ENCODE measurements around the gene GMNN.
"Not testable (repeated sequence)": the region's sequence is repeated elsewhere in the genome, so short reads cannot be mapped to it uniquely, and the experiment has no call there.

Gene GMNN

GRCh38 chr6:24763578-24763977, 11.2 kb upstream of the GMNN start:
- no peak for DNase-seq

DNA sequence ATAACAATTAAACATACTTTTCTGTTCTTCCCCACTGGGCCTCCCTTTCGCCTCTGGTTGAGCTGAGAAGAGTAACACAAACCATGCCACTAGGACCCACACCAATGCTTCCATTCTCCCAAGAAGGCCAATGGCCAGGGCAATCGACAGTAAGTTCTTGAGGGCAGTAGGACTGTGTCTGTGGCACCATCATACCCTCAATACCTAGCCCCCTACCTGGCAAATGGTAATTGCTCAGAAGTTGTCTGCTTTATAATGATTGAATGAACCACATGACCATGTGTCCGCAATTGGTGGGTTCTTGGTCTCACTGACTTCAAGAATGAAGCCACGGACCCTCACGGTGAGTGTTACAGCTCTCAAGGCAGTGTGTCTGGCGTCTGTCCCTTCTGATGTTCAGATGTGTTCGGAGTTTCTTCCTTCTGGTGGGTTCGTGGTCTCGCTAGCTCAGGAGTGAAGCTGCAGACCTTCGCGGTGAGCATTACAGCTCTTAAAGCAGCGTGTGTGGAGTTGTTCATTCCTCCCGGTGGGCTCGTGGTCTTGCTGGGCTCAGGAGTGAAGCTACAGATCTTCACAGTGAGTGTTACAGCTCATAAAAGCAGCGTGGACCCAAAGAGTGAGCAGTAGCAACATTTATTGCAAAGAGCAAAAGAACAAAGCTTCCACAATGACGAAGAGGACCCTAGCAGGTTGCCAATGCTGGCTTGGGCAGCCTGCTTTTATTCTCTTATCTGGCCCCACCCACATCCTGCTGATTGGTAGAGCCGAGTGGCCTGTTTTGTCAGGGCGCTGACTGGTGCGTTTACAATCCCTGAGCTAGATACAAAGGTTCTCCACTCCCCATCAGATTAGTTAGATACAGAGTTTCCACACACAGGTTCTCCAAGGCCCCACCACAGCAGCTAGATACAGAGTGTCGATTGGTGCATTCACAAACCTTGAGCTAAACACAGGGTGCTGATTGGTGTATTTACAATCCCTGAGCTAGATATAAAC, 9.6 kb upstream of the GMNN start:
- not testable (repeated sequence) for DNase-seq

GRCh38 chr6:24765968-24766367, 8.8 kb upstream of the GMNN start:
- DNase-seq, result not testable (repeated sequence)

GRCh38 chr6:24766680-24767462, 7.9 kb upstream of the GMNN start:
- peak; percentile 61 for DNase-seq

- DNase-seq, result no peak
These were observed 6.4 kb upstream of the GMNN start for GRCh38 chr6:24768361-24768760.

- DNase-seq, result peak; percentile 68
These were observed 852 bp downstream of the GMNN start for GRCh38 chr6:24775520-24776058.

DNA sequence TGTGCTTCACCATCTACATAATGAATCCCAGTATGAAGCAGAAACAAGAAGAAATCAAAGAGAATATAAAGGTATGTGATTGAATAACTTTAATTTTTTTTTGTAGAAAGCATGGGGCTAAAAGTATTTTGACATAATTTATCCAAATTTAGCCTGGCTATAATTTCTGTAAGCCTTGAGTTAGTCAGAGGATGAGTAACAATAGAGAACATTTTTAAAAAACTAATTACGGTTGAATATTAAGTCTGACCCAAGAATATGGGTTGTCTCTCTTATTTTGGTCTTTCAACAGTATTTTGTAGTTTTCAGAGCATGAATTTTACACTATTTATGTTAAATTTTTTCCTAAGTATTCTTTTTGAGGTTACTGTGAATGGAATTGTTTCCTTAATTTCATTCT, 2.5 kb downstream of the GMNN start:
- no peak for DNase-seq

GRCh38 chr6:24778121-24778520, 3.4 kb downstream of the GMNN start:
- DNase-seq, result peak; percentile 50

DNA sequence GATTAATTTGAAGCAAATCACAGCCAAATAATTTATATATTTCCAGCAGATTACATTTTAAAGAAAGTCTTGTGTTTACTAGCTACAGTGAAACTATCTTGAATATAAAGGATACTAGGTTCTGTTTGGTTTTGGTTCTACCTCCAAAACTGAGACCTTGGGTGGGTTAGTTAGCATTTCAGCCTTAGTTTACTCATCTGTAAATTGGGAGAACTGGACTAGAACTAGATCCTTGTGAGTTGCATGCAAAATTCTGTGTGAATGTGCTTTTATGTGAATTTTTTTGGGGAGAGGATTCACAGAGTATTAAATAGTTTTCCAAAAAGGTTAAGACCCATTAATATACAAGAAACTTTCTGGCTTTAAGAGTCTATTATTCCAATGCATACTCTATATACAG, 4.1 kb downstream of the GMNN start:
- DNase-seq, result no peak

- DNase-seq, result no peak
These were observed 4.8 kb downstream of the GMNN start for GRCh38 chr6:24779416-24780016.

- DNase-seq, result no peak
These were observed 5.5 kb downstream of the GMNN start for GRCh38 chr6:24780206-24780605.

DNA sequence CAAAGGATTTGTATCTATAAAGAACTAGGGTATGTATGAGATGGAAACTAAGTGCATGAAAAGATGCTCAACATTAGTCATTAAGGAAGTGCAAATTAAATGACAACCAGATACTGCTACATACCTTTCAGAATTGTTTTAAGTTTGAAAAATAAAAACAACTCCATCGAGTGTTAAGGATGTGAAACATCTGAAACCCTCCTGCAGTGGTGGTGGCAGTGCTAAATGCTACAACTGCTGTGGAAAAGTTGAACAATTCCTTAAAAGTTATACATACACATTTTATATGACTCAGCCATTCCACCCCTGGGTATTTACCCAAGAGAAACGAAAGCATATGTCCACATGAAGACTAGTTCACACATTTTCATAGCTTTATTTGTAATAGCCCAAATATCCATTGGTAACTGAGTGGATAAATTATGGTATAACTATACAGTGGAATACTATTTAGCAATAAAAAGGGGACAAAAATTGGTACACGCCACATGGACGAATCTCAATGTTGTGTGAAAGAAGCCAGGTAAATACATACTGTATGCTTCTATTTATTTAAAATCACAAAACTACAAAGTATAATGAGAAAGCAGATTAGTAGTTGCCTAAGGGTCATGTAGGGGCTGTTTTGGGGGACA, 13.4 kb downstream of the GMNN start:
- no peak for DNase-seq

GRCh38 chr6:24795106-24795505, 20.4 kb downstream of the GMNN start:
- DNase-seq, result no peak

DNA sequence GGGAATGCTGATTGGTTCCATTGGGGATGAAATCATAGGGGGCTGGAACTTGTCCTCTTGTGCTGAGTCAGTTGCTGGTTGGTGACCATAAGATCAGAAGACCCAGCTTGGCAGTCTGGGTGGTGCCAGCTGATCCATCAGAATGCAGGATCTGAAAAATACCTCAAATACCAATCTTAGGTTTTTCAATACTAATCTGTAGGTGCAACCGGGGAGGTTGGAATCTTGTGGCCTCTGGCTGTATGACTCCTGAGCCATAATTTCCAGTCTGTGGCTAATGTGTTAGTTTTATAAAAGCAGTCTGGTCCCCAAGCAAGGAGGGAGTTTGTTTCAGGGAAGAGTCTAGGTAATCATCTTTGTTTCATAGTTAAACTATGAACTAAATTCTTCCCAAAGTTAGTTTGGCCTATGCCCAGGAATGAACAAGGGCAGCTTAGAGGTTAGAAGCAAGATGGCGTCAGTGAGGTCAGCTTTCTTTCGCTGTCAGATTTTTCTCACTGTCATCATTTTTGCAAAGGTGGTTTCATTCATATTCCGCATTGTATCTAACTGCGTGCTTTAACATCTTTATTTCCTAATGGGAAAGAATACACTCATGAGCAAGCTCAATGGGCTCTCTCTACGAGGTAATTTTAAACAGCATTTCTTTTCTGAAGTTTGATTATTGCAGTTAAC, 22.0 kb downstream of the GMNN start:
- no peak for DNase-seq

DNA sequence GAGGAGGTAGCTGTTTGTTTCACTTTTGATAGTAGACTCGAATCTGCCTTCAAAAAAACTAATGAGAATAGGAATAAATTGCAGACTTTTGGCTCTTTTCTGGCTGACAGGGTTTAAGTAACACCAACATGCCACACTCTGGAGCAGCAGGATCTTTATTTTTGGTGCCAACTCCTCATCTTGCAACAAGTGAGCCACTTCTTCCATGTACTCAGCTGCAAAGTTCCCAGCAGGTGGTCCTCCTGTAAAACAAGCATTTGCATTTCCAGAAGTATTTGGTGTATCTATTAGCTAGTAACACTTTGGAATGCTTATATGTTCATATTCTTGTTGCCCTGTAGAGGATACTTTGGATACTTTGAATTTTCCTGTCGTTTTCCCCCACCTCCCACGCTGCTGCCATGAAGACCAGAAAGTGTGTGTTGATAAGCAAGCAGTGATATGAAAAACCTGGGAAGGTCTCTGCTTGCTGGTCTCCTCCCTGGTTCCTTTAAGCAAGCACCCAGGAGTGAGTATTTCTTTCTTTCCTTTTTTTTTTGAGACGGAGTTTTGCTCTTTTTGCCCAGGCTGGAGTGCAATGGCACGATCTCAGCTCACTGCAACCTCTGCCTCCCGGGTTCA, 23.0 kb downstream of the GMNN start:
- DNase-seq, result no peak

DNA sequence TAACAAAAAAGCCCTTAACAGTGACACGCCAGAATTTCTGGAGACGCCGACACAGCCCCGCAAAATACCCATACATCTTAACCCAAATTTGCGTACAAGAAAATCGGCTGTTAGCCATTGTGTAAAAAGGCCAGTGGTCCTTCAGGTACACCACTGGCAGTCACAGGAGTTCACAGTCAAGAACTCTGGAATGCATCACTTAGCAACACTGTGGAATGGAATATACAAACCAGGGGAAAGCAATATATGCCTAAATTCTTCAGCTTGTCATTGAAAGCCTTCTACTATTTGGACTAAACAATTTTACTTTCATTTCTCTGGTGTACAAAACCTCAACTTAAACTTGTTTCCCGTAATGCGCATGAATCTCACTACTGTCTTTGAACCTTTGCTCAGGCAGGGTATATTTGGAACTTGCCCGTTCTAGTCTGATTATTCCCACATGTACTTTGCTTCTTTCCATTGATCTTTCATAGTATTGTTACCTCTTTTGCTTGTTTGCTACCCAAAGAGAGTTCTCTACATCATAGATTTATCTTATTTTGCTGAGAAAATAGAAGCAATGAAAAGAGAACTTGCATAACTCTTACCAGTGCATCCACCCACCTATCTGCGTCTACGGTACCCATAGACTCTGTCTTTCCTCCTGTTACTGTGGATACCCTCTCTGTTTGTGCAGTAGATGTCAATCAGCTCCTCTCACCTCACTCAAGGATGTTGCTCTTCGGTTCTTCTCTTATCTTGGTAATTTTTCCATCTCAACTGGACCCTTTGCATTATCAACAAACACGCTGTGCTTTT, 24.2 kb downstream of the GMNN start, which contains the start of gene ARMH2:
Gene ARMH2, minus strand, starts transcription at position 178 of the 801 bp plus-strand sequence. Its CDS starts 60 bp downstream, at position 118.
- no peak for DNase-seq

GRCh38 chr6:24799541-24799915, 24.8 kb downstream of the GMNN start:
- DNase-seq, result no peak

GRCh38 chr6:24802271-24803059, 27.7 kb downstream of the GMNN start:
- DNase-seq, result no peak

GRCh38 chr6:24807584-24807983, 32.8 kb downstream of the GMNN start:
- DNase-seq, result no peak

DNA sequence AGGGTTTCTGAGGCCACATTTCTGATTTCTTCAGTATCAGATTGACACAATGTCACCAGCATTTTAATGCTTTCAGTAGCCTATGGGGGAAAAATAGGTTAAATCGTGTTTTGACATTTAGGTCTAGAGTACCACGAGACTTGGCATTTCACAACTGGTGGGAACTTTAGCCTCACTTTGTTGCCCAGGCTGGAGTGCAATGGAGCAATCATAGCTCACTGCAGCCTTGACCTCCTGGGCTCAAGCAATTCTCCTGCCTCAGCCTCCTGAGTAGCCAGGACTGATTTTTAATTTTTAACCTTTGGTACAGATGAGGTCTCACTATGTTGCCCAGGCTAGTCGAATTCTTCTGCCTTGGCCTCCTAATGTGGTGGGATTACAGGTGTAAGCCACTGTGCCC, 35.0 kb downstream of the GMNN start:
- DNase-seq, result no peak
